Smooth muscle cell (in vitro differentiated cells): ENCODE measurements around the gene NKIRAS1. TPM values are rescaled to one million over a fixed set of nuclear protein-coding genes. Genes with fewer than 3 reads are reported as not detected.

Source experiments
- DNase-seq: peaks from one replicate; lab custom pipeline; 2025; ENCODE audit not compliant: unreplicated experiment; lab: John Stamatoyannopoulos, UW
- H2AFZ ChIP-seq: fragments of 200-600 bp; sonication (generic); 2 replicates; pipeline ENCODE4 v1.6.0; 2016; ENCODE audit warnings: antibody characterized with exemption, low read depth, mild to moderate bottlenecking
- H3F3A ChIP-seq: fragments of 200-600 bp; sonication (generic); 2 replicates; pipeline ENCODE4 v1.6.0; 2017; ENCODE audit warnings: antibody characterized with exemption, low read depth
- H3K27ac ChIP-seq: fragments of 200-600 bp; sonication (generic); 2 replicates; pipeline ENCODE4 v1.5.1; 2016; ENCODE audit warnings: low read depth, mild to moderate bottlenecking
- H3K27me3 ChIP-seq: fragments of 200-600 bp; sonication (generic); 2 replicates; pipeline ENCODE4 v1.6.1; 2016; ENCODE audit warnings: low read depth, mild to moderate bottlenecking
- H3K36me3 ChIP-seq: fragments of 200-600 bp; sonication (generic); 2 replicates; pipeline ENCODE4 v1.5.1; 2016; ENCODE audit warnings: low read depth
- H3K4me1 ChIP-seq: fragments of 200-600 bp; sonication (generic); 2 replicates; pipeline ENCODE4 v1.5.1; 2016; ENCODE audit warnings: low read depth
- H3K4me2 ChIP-seq: fragments of 200-600 bp; sonication (generic); 2 replicates; pipeline ENCODE4 v1.6.0; 2016; ENCODE audit warnings: mild to moderate bottlenecking
- H3K4me3 ChIP-seq: fragments of 200-600 bp; sonication (generic); 2 replicates; pipeline ENCODE4 v1.5.1; 2016; ENCODE audit warnings: mild to moderate bottlenecking
- H3K79me2 ChIP-seq: fragments of 200-600 bp; sonication (generic); 2 replicates; pipeline ENCODE4 v1.6.0; 2016; ENCODE audit warnings: low read depth, mild to moderate bottlenecking
- H3K9ac ChIP-seq: fragments of 200-600 bp; sonication (generic); 2 replicates; pipeline ENCODE4 v1.6.0; 2016; ENCODE audit warnings: low read depth
- H3K9me3 ChIP-seq: fragments of 200-600 bp; sonication (generic); replicated peaks from 2 replicates; pipeline ENCODE4 v1.5.1; 2016; ENCODE audit warnings: low read depth
- H4K20me1 ChIP-seq: fragments of 200-600 bp; sonication (generic); 2 replicates; pipeline ENCODE4 v1.6.0; 2016; ENCODE audit warnings: low read depth
- CTCF ChIP-seq: fragments of 200-600 bp; sonication (generic); IDR thresholded peaks from 2 replicates; pipeline ENCODE4 v1.5.1; 2017; ENCODE audit warnings: borderline replicate concordance, mild to moderate bottlenecking, antibody characterized with exemption; ENCODE audit not compliant: insufficient read depth, poor library complexity, severe bottlenecking
- WGBS: methylation state at CpG from one replicate; pipeline ENCODE4 v1.1.7; 2016; ENCODE audit warnings: low lambda C conversion rate; 5-methylcytosine and 5-hydroxymethylcytosine counted together
- polyA plus RNA-seq: library from polyadenylated mRNA; unstranded; fragments of >200 nt; fragmentation: Nextera tagmentation; extraction: Ambion mirVana; gene quantifications from 2 replicates; pipeline ENCODE4 v1.2.1, GENCODE V29; 2016
- total RNA-seq: library from RNA; depleted of rRNA; stranded (reverse); fragments of >200 nt; gene quantifications from 2 replicates; pipeline ENCODE4 v1.2.3, GENCODE V29; 2014

NKIRAS1 gene
- total and polyA plus RNA-seq, 2 experiments from 2014 or later, result 15.3 to 17.1 TPM

GRCh38 chr3:23934253-23934652, 17.5 kb upstream of the NKIRAS1 start:
- Histone ChIP-seq H3K9me3 (no peaks in the 10 kb centered on the region), H3K9ac (no peak overlapping the region), H3F3A (no peaks in the 10 kb centered on the region), H3K4me1 (no peaks in the 10 kb centered on the region), H3K36me3 (no peaks in the 10 kb centered on the region), H3K4me2 (no peak overlapping the region), H4K20me1 (no peaks in the 10 kb centered on the region), H3K79me2 (no peaks in the 10 kb centered on the region), H3K27me3 (no peaks in the 10 kb centered on the region), H3K4me3 (no peak overlapping the region), H2AFZ (no peak overlapping the region), H3K27ac (no peak overlapping the region)
- TF ChIP-seq CTCF, result no peak
- DNase-seq, result no peak
- 88% methylated on average over 4 of the region's 4 CpGs for WGBS

- Histone ChIP-seq H3K4me2 (no peak overlapping the region), H3K27me3 (no peaks in the 10 kb centered on the region), H3F3A (no peaks in the 10 kb centered on the region), H3K9me3 (no peaks in the 10 kb centered on the region), H3K36me3 (no peaks in the 10 kb centered on the region), H3K27ac (no peak overlapping the region), H2AFZ (no peak overlapping the region), H3K4me3 (no peak overlapping the region), H3K4me1 (no peaks in the 10 kb centered on the region), H3K79me2 (no peaks in the 10 kb centered on the region), H3K9ac (no peak overlapping the region), H4K20me1 (no peaks in the 10 kb centered on the region)
- no peak for TF ChIP-seq CTCF
- no peak for DNase-seq
- 87% methylated on average over 4 of the region's 4 CpGs for WGBS
These were observed 15.8 kb upstream of the NKIRAS1 start for GRCh38 chr3:23932571-23932970.

DNA sequence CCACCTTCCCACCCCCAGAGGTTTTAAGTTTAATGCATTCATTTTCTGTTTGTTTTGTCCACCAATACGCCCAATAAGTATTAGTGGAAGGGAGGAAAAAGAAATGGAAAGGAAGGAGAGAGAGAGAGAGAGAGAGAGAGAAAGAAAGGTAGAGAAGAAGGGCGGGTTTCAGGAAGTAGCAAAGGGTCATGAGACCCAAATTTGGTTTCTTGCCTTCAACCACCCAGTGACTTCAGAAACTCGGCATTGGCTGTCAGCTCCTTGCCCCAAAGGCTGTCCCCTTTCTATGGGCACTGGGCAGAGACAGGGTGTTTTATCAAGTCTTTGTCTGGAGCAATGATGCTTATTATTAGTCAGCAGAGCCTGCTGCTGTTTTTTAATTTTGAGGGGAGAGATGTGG, 14.8 kb upstream of the NKIRAS1 start:
- H2AFZ ChIP-seq, result no peak overlapping the region
- no peak for TF ChIP-seq CTCF
- no peak overlapping the region for H3K9ac ChIP-seq
- H3K4me2 ChIP-seq, result no peak overlapping the region
- H3K36me3 ChIP-seq, result no peaks in the 10 kb centered on the region
- no peak overlapping the region for H3K4me3 ChIP-seq
- H3F3A ChIP-seq, result no peaks in the 10 kb centered on the region
- WGBS, result 90% methylated on average over 3 of the region's 3 CpGs
- H3K79me2 ChIP-seq, result no peaks in the 10 kb centered on the region
- no peaks in the 10 kb centered on the region for H4K20me1 ChIP-seq
- H3K9me3 ChIP-seq, result no peaks in the 10 kb centered on the region
- H3K4me1 ChIP-seq, result no peaks in the 10 kb centered on the region
- no peak for DNase-seq
- H3K27me3 ChIP-seq, result no peaks in the 10 kb centered on the region
- no peak overlapping the region for H3K27ac ChIP-seq

DNA sequence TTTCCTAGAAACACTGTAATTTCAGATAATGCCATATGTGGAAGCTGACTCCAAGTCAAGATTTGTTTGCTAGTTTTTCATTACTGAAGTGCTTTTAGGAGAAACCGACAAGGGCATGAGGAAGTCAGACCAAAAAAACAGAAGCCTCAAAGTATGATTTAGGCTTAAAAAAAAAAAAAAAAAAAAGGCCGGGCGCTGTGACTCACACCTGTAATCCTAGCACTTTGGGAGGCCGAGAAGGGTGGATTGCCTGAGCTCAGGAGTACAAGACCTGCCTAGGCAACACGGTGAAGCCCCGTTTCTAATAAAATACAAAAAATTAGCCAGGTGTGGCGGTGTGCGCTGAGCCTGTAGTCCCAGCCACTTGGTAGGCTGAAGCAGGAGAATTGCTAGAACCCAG, 11.7 kb upstream of the NKIRAS1 start:
- no peak overlapping the region for H3K27ac ChIP-seq
- H2AFZ ChIP-seq, result no peak overlapping the region
- no peak for DNase-seq
- H3K9me3 ChIP-seq, result no peaks in the 10 kb centered on the region
- no peak for TF ChIP-seq CTCF
- 66% methylated on average over 8 of the region's 8 CpGs for WGBS
- no peak overlapping the region for H3K4me3 ChIP-seq
- no peaks in the 10 kb centered on the region for H3K36me3 ChIP-seq
- H4K20me1 ChIP-seq, result no peaks in the 10 kb centered on the region
- H3K9ac ChIP-seq, result no peak overlapping the region
- no peaks in the 10 kb centered on the region for H3K27me3 ChIP-seq
- no peak overlapping the region for H3K4me2 ChIP-seq
- H3F3A ChIP-seq, result no peaks in the 10 kb centered on the region
- no peaks in the 10 kb centered on the region for H3K79me2 ChIP-seq
- H3K4me1 ChIP-seq, result no peaks in the 10 kb centered on the region
